IPS DF 4.7 (cell line): ENCODE results near the gene SFSWAP.

ENCODE experiments used
- DNase-seq: peaks from one replicate; pipeline ENCODE4 v3.0.0-alpha.2; 2013; ENCODE audit warnings: low spot score; ENCODE audit errors: extremely low read depth

The SFSWAP gene

DNA sequence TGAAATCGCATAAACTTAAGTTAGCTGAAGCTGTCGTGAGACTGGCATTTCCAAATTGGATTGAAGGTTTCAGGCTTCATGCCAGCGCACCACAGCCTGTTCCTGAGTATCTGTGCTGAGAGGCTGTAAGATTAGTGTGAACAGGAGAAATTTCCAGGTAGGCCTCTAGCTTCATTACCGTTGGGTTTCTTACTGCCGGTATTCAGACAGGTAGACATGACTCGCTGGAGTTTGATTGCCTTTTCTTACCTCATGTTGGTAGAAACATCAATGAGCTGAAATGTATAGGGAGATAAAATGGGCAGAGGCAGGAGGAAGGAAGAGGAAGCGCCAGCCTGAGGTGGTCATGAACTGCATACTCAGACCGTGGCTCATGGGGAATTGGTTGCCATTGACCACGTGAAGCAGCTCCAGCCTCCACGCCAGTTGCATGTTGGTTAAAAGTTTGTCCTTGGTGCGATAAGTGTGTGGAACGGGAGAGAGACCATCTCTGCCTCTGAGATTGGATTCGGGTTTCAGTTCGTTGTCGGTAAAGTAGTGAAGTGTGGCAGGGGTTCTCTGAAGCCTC lies 75.0 kb downstream of the SFSWAP start:
- DNase-seq, result no peak

- DNase-seq, result no peak
These were observed 75.4 kb downstream of the SFSWAP start for GRCh38 chr12:131786331-131786730.

DNA sequence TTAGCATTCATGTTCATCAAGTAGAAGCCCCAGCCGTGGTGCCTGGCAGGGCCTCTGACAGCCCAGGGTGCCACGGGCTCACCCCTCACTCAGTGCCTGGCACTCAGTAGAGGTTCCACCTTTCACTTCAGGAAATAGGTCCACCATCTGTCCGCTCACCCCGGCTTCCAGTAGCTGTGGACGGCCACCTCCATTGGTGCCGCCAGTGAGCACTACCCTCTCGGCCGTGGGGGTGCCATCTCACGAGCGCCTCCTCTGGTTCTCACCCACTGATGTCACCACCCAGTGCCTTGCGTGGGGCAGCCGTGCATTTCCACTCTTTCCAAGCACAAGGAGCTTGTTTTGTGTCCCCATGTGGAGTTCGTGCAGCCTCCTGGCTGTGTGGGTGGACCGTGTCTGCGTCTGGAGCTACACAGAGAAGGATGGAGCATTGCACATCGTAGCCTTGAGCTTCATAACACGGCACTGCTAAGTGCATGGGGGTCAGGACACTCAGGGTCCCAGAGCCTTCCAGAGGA lies 76.3 kb downstream of the SFSWAP start:
- no peak for DNase-seq

DNA sequence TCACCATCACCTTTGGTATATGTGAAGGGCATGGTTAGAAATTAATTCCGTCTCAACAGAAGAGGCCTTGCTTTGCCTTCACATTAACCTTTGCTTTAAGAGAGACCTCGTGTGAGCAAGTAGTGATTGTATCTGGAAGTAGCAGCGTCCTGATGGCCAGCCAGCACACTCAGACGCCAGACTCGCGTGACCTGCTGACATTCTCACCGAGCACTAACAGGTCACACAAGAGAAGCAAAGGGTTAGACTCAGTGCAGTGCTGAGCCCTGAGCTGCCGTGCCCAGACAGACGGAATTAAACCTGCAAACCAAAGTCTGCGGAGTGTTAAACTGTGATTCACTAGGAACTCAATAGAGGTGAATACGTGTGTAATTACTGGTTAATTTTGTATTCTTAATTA lies 77.2 kb downstream of the SFSWAP start:
- DNase-seq, result no peak

GRCh38 chr12:131789638-131790037 lies 78.7 kb downstream of the SFSWAP start:
- DNase-seq, result no peak

DNA sequence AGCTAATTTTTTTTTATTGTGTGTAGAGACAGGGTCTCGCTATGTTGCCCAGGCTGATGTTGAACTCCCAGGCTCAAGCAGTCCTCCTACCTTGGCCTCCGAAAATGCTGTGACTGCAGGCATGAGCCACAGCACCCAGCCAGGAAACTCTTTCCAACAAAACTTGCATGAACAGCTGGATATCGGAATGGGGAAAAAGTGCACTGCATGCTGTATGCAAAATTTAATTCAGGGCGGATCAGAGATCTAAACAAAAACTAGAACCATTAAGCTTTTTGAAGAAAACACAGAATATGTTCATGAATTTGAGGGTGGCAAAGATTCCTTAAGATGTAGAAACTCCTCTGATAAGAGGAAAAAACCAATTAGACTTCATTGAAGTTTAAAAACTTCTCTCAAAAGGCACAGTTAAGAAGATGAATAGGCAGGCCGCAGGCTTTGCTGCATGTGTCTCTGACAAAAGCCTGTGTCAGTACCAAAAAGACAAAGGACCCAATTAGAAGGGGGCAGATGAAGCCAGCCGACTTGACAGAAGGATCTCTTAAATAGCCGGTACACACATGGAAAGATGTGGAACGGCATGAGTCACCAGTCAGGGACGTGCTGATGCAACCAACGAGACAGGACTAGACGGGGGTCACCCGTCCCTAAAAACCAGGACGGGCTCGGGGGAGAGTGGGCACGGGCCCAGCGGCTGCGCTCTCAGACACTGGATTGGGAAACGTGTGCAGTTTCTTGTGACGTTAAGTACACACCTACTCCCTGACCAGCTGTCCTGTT lies 82.5 kb downstream of the SFSWAP start:
- DNase-seq, result no peak

- no peak for DNase-seq
These were observed 83.2 kb downstream of the SFSWAP start for GRCh38 chr12:131794061-131794460.

DNA sequence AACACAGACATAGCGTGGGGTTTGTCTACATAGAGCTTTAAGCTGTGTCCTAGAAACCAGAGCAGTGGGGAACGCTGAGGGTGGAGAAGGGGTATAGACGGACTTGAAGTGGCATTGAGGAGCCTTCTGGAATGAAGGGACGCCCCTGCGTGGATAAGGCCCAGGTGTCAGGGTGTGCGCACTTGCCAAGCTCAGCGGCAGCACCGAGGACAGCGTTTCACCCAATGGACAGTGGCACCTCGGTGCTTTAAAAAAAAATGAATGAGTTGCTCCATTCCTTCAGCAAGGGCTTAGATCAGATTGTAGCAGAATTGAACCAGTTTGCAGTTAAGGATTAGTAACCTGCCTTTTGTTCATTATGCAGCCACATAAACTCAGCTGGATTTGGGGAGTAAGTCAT lies 83.7 kb downstream of the SFSWAP start:
- DNase-seq, result no peak

GRCh38 chr12:131795064-131795463 lies 84.2 kb downstream of the SFSWAP start:
- no peak for DNase-seq

- DNase-seq, result no peak
These were observed 85.0 kb downstream of the SFSWAP start for GRCh38 chr12:131795690-131796410.

DNA sequence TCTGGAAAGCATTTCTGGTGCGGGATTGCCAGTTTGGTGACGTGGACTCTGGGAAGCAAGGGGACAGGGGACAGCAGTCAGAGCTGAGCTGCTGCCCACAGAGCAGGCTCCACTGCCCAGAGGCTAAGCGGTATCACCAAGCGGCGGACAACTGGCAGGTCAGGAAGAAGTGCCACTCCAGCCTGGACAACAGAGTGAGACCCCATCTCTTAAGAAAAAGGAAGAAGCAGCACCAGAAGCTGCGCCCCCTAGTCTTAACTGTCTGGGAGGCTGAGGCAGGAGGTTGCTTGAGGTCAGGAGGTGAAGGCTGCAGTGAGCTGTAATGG lies 85.5 kb downstream of the SFSWAP start:
- no peak for DNase-seq

- no peak for DNase-seq
These were observed 86.1 kb downstream of the SFSWAP start for GRCh38 chr12:131796754-131797587.

DNA sequence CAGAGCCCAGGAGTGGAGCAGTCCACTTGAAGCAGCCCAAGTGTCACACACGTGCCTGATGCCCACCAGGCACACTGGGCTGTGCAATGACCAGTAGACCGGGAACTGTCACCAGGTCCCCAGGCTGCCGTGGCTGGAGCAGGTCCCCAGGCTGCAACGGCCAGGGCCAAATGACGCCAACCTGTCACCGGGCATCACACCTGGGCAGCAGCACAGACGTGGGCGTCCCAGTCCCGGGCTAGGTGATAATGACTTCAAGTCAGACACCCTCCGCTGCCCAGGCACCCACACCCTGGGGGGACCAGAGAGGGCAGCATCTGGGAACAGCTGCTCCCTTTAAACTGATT lies 86.7 kb downstream of the SFSWAP start:
- no peak for DNase-seq

DNA sequence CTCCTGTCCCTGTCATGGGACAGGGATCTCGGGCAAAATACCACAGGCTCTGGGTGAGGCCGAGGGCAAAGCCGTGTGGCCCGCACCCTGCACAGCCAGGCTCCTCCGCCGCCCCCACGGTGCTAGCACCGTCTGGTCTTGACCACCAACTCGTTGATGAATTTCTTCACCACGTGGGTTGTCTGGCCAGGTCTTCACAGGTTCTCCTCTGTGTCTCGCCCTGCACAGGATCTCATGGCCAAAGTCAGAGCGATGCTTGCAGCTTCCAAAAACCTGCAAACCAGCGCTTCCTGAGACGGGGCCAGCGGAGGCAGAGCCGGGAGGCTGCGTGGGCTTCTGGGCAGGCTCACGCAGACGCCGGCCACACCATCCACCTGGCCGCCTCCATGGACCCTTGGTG lies 88.3 kb downstream of the SFSWAP start:
- no peak for DNase-seq

DNA sequence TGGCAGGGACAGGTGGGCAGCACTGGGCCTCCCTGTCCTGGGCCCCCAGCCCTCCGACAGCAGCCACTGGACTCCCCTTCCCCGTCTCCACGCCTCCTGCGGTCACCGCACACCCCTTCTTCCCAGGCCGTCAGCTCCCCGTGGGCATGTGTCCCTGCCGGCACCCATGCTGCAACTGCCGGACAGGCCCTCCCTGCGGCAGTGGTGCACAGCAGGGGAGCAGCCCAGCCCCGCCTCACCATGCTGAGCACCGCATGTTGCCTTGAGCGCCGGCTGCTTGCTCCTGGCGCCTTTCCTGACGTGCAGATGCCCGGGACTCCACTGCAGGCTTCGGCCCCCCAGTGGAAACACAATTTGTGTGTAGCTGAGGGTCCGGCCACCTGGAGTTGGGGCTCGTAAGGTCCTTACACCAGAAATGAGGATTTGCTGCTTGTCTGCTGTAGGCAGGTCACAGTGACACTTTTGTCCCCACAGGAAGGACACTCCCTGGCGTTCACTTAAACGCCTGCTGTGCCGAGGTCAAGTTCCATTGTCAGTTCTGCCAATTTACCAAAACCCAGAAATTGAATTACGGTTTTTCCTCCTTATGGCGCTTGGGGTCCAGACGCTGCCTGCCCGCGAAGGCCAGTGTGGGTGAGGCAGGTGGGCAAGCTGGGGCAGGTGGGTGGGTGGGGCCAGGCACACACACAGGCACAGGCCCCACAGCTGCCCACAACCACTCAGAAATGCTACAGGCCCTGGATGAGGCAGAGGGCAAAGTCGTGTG lies 89.1 kb downstream of the SFSWAP start:
- no peak for DNase-seq

- no peak for DNase-seq
These were observed 89.8 kb downstream of the SFSWAP start for GRCh38 chr12:131800594-131801135.

DNA sequence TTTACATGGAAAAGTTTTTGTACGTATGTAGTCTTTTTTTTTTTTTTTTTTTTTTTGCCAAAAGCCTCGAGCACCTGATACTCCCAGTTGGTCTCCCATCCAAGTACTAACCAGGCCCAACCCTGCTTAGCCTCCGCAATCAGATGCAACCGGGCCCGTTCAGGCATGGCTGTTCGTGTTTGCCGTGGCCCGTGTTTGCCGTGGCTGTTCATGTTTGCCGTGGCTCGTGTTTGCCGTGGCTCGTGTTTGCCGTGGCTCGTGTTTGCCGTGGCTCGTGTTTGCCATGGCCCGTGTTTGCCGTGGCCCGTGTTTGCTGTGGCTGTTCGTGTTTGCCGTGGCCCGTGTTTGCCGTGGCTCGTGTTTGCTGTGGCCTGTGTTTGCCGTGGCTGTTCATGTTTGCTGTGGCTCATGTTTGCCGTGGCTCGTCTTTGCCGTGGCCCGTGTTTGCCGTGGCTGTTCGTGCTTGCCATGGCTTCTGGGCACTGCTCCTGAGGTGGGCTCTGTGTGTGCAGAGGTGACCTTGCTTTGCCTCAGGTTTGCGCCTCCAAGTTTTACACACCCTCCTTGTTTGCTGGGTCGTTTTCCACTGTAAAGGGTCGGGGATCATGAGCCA lies 90.5 kb downstream of the SFSWAP start:
- DNase-seq, result no peak

GRCh38 chr12:131803961-131804521 lies 93.2 kb downstream of the SFSWAP start:
- no peak for DNase-seq

- DNase-seq, result no peak
These were observed 94.5 kb downstream of the SFSWAP start for GRCh38 chr12:131805421-131805820.

DNA sequence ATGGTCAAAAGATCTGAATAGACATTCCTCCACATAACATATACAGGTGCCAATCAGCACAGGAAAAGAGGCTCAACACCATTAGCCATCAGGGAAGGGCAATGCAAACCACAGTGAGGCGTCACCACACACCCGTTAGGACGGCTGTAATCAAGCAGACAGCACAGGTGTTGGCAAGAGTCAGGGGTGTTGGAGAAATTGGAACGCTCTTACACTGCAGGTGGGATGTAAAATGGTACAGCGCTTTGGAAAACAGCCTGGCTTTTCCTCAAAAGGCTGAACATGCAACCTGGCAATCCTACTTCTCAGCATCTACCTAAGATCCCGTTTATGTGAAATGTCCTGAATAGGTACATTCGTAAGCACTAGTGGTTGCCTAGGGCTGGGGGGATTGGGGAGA lies 95.8 kb downstream of the SFSWAP start:
- DNase-seq, result no peak
